Fibroblast of lung (primary cell): ENCODE data around the gene CRACR2A. TPM values are rescaled to one million over a fixed set of nuclear protein-coding genes. Genes with fewer than 3 reads are reported as not detected.

Experiments
- DNase-seq, 2 donors: peaks; one replicate each; pipeline versions ENCODE4 v3.0.0 to v3.0.0-alpha.2; 2010; ENCODE audit warnings: low read depth in 2 of 2
- H2AFZ ChIP-seq: 2 replicates; pipeline ENCODE4 v1.5.1; 2012; ENCODE audit warnings: low read length, control low read depth, inconsistent platforms
- H3K27ac ChIP-seq: 2 replicates; pipeline ENCODE4 v1.5.1; 2011; ENCODE audit warnings: low read length, control low read depth; ENCODE audit not compliant: insufficient read depth
- H3K27me3 ChIP-seq: 2 replicates; pipeline ENCODE4 v1.5.1; 2011; ENCODE audit warnings: mild to moderate bottlenecking, low read length; ENCODE audit not compliant: control insufficient read depth, insufficient read depth
- H3K36me3 ChIP-seq: 2 replicates; pipeline ENCODE4 v1.5.1; 2011; ENCODE audit warnings: low read length; ENCODE audit not compliant: control insufficient read depth, insufficient read depth
- H3K4me1 ChIP-seq: 2 replicates; pipeline ENCODE4 v1.5.1; 2011; ENCODE audit warnings: low read length; ENCODE audit not compliant: control insufficient read depth, insufficient read depth; ENCODE audit errors: extremely low read depth
- H3K4me2 ChIP-seq: 2 replicates; pipeline ENCODE4 v1.5.1; 2011; ENCODE audit warnings: low read length, control low read depth; ENCODE audit not compliant: insufficient read depth; ENCODE audit errors: extremely low read depth
- H3K4me3 ChIP-seq, 4 experiments: fragments of 200-600 bp in 1 of 4; sonication (generic) in 1 of 4; replicated peaks in 1 of 4; 2 replicates each; pipeline ENCODE4 v1.5.1; 2011 to 2016; ENCODE audit warnings: low read length in 4 of 4, low read depth in 3 of 4, mild to moderate bottlenecking in 3 of 4, control low read depth in 2 of 4, inconsistent platforms in 1 of 4, mixed read lengths in 1 of 4; ENCODE audit not compliant: insufficient read depth in 1 of 4; ENCODE audit errors: control extremely low read depth in 1 of 4
- H3K79me2 ChIP-seq: 2 replicates; pipeline ENCODE4 v1.5.1; 2012; ENCODE audit warnings: mild to moderate bottlenecking, low read length, inconsistent platforms; ENCODE audit not compliant: control insufficient read depth, insufficient read depth
- H3K9ac ChIP-seq: 2 replicates; pipeline ENCODE4 v1.5.1; 2011; ENCODE audit warnings: mild to moderate bottlenecking, low read length, control low read depth; ENCODE audit not compliant: insufficient read depth
- H3K9me3 ChIP-seq: 2 replicates; pipeline ENCODE4 v1.5.1; 2012; ENCODE audit warnings: low read depth, low read length; ENCODE audit not compliant: control insufficient read depth, insufficient read depth
- H4K20me1 ChIP-seq: 2 replicates; pipeline ENCODE4 v1.5.1; 2011; ENCODE audit warnings: low read length; ENCODE audit not compliant: control insufficient read depth, insufficient read depth; ENCODE audit errors: extremely low read depth
- CTCF ChIP-seq, 2 donors: IDR thresholded peaks in 1 of 2; conservative IDR thresholded peaks in 1 of 2; 1 replicate in 1 of 2; 2 replicates in 1 of 2; pipeline ENCODE4 v1.5.1; 2011 to 2012; ENCODE audit warnings: low read length in 2 of 2, control low read depth in 1 of 2, inconsistent platforms in 1 of 2, low read depth in 1 of 2, mild to moderate bottlenecking in 1 of 2
- EZH2 ChIP-seq: IDR thresholded peaks from 2 replicates; pipeline ENCODE4 v1.5.1; 2012; ENCODE audit warnings: low read length, control low read depth, mild to moderate bottlenecking; ENCODE audit errors: missing control alignments
- polyA plus RNA-seq, 2 donors: library from polyadenylated mRNA; depleted of rRNA in 1 of 2; stranded (reverse) in 1 of 2; unstranded in 1 of 2; fragments of >200 nt; gene quantifications; 2 replicates each; pipeline ENCODE4 v1.2.1, GENCODE V29; 2011 to 2012; ENCODE audit warnings: missing spikeins in 1 of 2
- total RNA-seq: library from RNA; depleted of rRNA; stranded (reverse); fragments of >200 nt; gene quantifications from 2 replicates; pipeline ENCODE4 v1.2.1, GENCODE V29; 2014

Gene CRACR2A
- total and polyA plus RNA-seq, 2 donors (not counting 1 experiment from before 2014, with no cell fraction given), result 5.8 to 5.9 TPM

- Histone ChIP-seq H3K4me2 (no peak overlapping the region), H3K79me2 (no peaks in the 10 kb centered on the region), H3K27ac (no peak overlapping the region), H3K4me3 (no peak overlapping the region), H4K20me1 (no peaks in the 10 kb centered on the region), H3K9ac (no peak overlapping the region), H3K36me3 (no peaks in the 10 kb centered on the region), H3K9me3 (no peaks in the 10 kb centered on the region), H3K27me3 (peaks cover 2% of the 10 kb centered on the region), H3K4me1 (no peaks in the 10 kb centered on the region), H2AFZ (no peak overlapping the region)
- DNase-seq, result no peak
- no peak for TF ChIP-seq EZH2
- TF ChIP-seq CTCF (conservative IDR thresholded peaks at IDR 0.05 in 1 of 2, IDR thresholded peaks at IDR 0.05 in 1 of 2; ENCODE audit: low read depth in 1 of 2, low read length in 2 of 2), result no peak
Observed at GRCh38 chr12:3571323-3571722, 181.6 kb downstream of the CRACR2A start.

GRCh38 chr12:3568695-3569094, 184.2 kb downstream of the CRACR2A start:
- no peak overlapping the region for H3K9ac ChIP-seq
- no peaks in the 10 kb centered on the region for H3K79me2 ChIP-seq
- H3K27me3 ChIP-seq, result no peaks in the 10 kb centered on the region

GRCh38 chr12:3565985-3566384, 186.9 kb downstream of the CRACR2A start:
- no peaks in the 10 kb centered on the region for H3K9me3 ChIP-seq
- no peaks in the 10 kb centered on the region for H3K79me2 ChIP-seq
- H3K4me2 ChIP-seq, result no peak overlapping the region
- H3K27me3 ChIP-seq, result no peaks in the 10 kb centered on the region
- no peaks in the 10 kb centered on the region for H3K36me3 ChIP-seq
- no peak for DNase-seq
- no peak for TF ChIP-seq EZH2
- no peak for TF ChIP-seq CTCF (conservative IDR thresholded peaks at IDR 0.05 in 1 of 2, IDR thresholded peaks at IDR 0.05 in 1 of 2; ENCODE audit: low read depth in 1 of 2, low read length in 2 of 2)
- H3K4me1 ChIP-seq, result no peaks in the 10 kb centered on the region
- H4K20me1 ChIP-seq, result no peaks in the 10 kb centered on the region
- H3K27ac ChIP-seq, result no peak overlapping the region
- H3K4me3 ChIP-seq, result no peak overlapping the region
- no peak overlapping the region for H2AFZ ChIP-seq
- no peak overlapping the region for H3K9ac ChIP-seq

More at GRCh38 chr12:3568695-3569094, 184.2 kb downstream of the CRACR2A start:
- Histone ChIP-seq H3K4me3 (no peak overlapping the region), H3K4me1 (no peaks in the 10 kb centered on the region), H2AFZ (no peak overlapping the region), H3K4me2 (no peak overlapping the region), H3K9me3 (no peaks in the 10 kb centered on the region), H4K20me1 (no peaks in the 10 kb centered on the region), H3K27ac (no peak overlapping the region), H3K36me3 (no peaks in the 10 kb centered on the region)
- DNase-seq, result no peak
- TF ChIP-seq EZH2, result no peak
- TF ChIP-seq CTCF (conservative IDR thresholded peaks at IDR 0.05 in 1 of 2, IDR thresholded peaks at IDR 0.05 in 1 of 2; ENCODE audit: low read depth in 1 of 2, low read length in 2 of 2), result no peak

Other genes starting within 250 kb of the CRACR2A start
- 5.4 and 6.6 TPM in 2 replicates for gene PARP11, start 120.3 kb upstream of the CRACR2A start, total RNA-seq
- 6.0 and 8.9 TPM in 2 replicates for gene PARP11, start 120.3 kb upstream of the CRACR2A start, polyA plus RNA-seq